ENCODE results near the gene ARMC9.

Gene ARMC9

GRCh38 chr2:231341100-231341499 is 142.7 kb downstream of the ARMC9 start:
- Histone ChIP-seq H3K27ac (no peak overlapping the region), H3K27me3 (no peaks in the 10 kb centered on the region), H3K4me1 (no peaks in the 10 kb centered on the region), H3K4me3 (no peak overlapping the region), H3K9me3 (no peaks in the 10 kb centered on the region), H3K36me3 (peaks cover 4 to 29% (median 8%) of the 10 kb centered on the region in 3 donors)
- TF ChIP-seq CTCF (IDR thresholded peaks at IDR 0.05): no peak
- peak in 1 of 2 donors; percentile 47 for DNase-seq
- intact Hi-C loops (cut with DNase I; ENCODE audit: low total_unique reads): no loop called here

GRCh38 chr2:231342061-231342711 is 143.8 kb downstream of the ARMC9 start:
- H3K4me3 ChIP-seq: no peak overlapping the region
- H3K27me3 ChIP-seq: no peaks in the 10 kb centered on the region
- H3K9me3 ChIP-seq: no peaks in the 10 kb centered on the region
- peaks cover 6 to 25% (median 10%) of the 10 kb centered on the region in 3 donors for H3K36me3 ChIP-seq
- peak in 1 of 2 donors; percentile 54 for DNase-seq
- H3K4me1 ChIP-seq: no peaks in the 10 kb centered on the region
- intact Hi-C loops (cut with DNase I; ENCODE audit: low total_unique reads): no loop called here
- no peak overlapping the region for H3K27ac ChIP-seq
- TF ChIP-seq CTCF (IDR thresholded peaks at IDR 0.05): no peak

- H3K9me3 ChIP-seq: no peaks in the 10 kb centered on the region
- H3K4me3 ChIP-seq: no peak overlapping the region
- peaks cover 6 to 25% (median 10%) of the 10 kb centered on the region in 3 donors for H3K36me3 ChIP-seq
- no peaks in the 10 kb centered on the region for H3K27me3 ChIP-seq
- no peak overlapping the region for H3K27ac ChIP-seq
- DNase-seq: peak in 1 of 2 donors; percentile 16
- intact Hi-C loops (cut with DNase I; ENCODE audit: low total_unique reads): no loop called here
- H3K4me1 ChIP-seq: no peaks in the 10 kb centered on the region
- no peak for TF ChIP-seq CTCF (IDR thresholded peaks at IDR 0.05)
These were observed 144.7 kb downstream of the ARMC9 start for GRCh38 chr2:231343006-231343710.

GRCh38 chr2:231343988-231344387 is 145.6 kb downstream of the ARMC9 start:
- H3K27ac ChIP-seq: no peak overlapping the region
- H3K4me3 ChIP-seq: no peak overlapping the region
- H3K9me3 ChIP-seq: no peaks in the 10 kb centered on the region
- no peak for TF ChIP-seq CTCF (IDR thresholded peaks at IDR 0.05)
- H3K36me3 ChIP-seq: peaks cover 6 to 25% (median 10%) of the 10 kb centered on the region in 3 donors
- H3K4me1 ChIP-seq: no peaks in the 10 kb centered on the region
- intact Hi-C loops (cut with DNase I; ENCODE audit: low total_unique reads): no loop called here
- H3K27me3 ChIP-seq: no peaks in the 10 kb centered on the region
- no peak for DNase-seq

- DNase-seq: no peak
- TF ChIP-seq CTCF (IDR thresholded peaks at IDR 0.05): no peak
- H3K36me3 ChIP-seq: peaks cover 6 to 25% (median 10%) of the 10 kb centered on the region in 3 donors
- intact Hi-C loops (cut with DNase I; ENCODE audit: low total_unique reads): loop anchor here (5.0 kb wide), 1 partner anchor 593 kb away; no protein-coding TSS in a partner anchor
- no peaks in the 10 kb centered on the region for H3K27me3 ChIP-seq
- no peaks in the 10 kb centered on the region for H3K9me3 ChIP-seq
- H3K4me1 ChIP-seq: no peaks in the 10 kb centered on the region
- no peak overlapping the region for H3K4me3 ChIP-seq
- H3K27ac ChIP-seq: no peak overlapping the region
These were observed 146.4 kb downstream of the ARMC9 start for GRCh38 chr2:231344851-231345250.
